B cell (primary cell): ENCODE measurements around the gene DUS4L.

Experiments
- CTCF ChIP-seq: fragments of 200-600 bp; IDR thresholded peaks from one replicate; pipeline ENCODE4 v1.8.0; 2022; ENCODE audit warnings: antibody characterized with exemption, mild to moderate bottlenecking
- EZH2 ChIP-seq: IDR thresholded peaks from 2 replicates; pipeline ENCODE4 v1.6.1; 2012; ENCODE audit warnings: borderline replicate concordance, low read depth, mild to moderate bottlenecking, moderate library complexity, low read length; ENCODE audit not compliant: insufficient read depth, poor library complexity, severe bottlenecking

- TF ChIP-seq CTCF (no peak), EZH2 (no peak)
Measured at GRCh38 chr7:107610323-107610722, 46.6 kb downstream of the DUS4L start.
